HG03139 (cell line): ENCODE results near the gene NTNG1.

Experiments
- ATAC-seq: cut with Tn5 transposase; IDR thresholded peaks from one replicate; pipeline ENCODE4 v1.9.1; 2021; ENCODE audit not compliant: unreplicated experiment

The NTNG1 gene

DNA sequence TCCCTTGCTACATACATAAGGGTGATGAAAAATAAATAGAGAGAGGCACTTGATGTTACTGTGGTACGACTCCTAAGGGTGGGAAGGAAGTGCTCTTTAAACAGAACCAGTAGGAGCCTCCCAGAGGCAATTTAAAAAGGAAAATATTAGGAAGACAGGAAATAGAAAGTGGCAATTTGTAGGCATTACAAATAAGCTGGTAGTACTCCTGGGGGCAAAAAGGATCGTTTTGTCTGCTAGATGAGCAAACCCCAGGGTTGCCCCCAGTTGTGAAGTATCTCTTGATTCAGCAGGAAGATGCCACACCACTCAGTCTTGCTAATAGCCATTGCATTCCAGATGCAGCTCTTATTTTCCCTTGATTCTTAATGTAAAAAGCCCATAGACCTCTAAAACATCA lies 303.0 kb downstream of the NTNG1 start:
- ATAC-seq, result no peak

DNA sequence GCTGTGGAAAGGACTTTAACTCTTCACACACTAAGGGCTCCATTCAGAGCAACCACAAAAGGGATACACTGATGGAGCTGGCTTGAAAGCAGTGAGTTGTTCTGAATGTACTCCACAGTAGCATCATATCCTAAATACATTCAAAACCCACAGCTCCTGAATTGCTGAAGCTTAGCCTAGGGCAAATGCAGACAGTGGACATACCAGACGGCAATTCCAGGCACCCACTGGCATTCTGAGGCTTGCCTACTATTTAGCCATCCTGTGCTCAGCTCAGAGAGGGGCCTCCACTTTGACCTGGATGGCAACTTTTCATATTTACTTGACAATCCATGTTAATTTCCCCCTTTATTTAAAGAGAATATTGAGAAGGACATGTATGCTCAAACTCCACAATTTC lies 303.5 kb downstream of the NTNG1 start:
- ATAC-seq, result no peak

DNA sequence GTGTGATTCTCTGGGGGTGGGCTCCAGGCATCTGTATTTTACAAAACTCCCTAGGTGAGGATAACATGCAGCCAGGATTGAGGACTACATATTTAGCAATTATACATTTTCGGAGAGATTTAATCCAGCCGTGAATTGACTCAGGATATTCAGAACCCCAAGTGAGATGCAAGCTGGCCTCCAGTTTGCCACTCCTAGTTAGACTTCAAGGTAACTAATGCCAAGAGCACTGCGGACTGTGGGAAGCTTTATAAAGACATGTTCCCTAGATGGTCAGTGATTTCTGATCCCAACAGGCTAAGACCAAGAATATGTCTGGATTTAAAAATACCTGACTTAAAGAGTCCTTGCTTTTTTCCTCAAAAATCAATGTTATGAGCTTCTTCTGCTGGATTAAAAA lies 308.5 kb downstream of the NTNG1 start:
- ATAC-seq, result no peak

DNA sequence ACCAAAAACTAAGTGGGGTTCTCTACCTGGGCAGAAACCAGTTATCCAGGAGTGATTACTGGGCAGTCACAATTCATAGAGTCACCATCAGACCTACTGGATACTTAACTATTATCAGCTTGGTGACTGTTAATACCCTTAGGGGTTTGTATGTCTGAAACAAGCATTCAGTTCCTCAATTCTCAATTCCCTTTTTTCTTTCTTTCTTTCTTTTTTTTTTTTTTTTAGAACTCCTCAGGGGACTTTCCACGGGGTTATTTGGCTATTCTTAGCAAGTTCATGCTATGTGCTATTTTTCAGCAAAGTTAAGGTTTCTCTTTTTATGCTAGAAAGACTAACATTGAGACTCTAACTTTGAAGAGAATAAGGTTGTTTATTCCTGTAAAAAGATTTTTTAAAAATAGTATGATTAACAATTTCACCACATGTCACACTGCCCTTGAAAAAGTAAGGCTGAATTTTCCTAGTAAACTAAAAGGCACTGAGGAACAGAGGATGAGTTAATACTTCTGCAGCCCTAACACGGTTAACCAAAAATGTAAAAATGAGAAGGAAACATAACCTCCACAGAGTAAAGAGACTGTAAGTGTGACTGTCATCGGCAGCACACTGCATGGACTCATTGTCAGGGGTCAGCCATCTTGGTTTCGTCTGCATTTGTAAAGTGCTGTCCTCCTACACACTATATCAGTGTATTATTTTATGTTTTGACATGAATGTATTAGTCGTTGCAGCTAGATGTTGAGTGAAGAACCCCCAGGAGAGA lies 310.2 kb downstream of the NTNG1 start:
- peak; percentile 70 for ATAC-seq

DNA sequence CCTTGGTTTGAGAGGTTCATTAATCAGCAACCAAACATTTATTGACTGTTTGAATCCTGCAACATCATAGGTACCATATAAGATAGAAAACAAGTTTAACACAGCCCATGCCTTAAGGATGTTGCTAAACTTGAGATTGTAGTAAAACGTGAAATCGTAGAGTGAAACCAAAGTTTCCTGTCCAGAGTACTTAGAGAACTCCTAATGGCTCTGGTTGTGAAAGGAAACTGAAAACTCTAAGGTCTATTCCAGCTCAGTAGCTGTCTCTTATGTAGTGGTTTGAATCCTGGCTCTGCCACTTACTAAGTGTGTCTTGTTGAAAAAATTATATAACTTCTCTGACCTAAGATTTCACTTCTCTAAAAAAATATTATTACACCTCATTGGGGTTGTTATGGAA lies 310.9 kb downstream of the NTNG1 start:
- peak; percentile 45 for ATAC-seq

DNA sequence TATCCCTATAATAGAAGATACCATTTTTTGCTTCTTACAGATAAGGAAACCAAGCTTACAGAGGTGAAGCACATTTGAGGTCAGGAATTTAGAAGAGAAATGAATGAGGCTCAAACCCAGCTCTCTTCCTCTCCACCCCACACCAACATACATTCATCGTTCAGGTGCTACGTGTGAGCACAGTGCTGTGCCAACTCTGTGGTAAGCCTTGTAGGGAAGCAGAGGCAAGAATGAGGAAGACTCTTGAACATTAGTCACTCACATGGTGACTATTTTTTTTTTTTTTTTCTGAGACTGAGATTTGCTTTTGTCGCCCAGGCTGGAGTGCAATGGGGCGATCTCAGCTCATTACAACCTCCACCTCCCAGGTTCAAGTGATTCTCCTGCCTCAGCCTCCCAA lies 314.0 kb downstream of the NTNG1 start:
- no peak for ATAC-seq

DNA sequence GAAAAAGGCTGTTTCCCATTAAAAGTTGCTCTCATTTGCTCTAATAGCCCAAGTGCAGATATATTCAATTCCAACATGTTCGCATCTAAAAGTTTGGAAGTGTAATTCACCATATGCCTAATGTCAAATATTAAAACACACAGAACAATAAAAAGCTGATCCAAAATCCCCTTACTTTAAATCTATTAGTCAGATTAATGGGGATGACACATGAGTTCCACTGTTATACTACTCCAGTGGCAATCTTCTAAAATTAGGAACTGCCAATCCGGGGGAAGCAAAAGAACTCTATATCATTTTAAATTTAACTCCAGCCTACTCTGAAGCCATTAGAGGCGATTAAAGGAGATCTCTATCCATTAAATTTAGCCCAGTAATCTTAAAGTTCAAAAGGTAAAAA lies 317.1 kb downstream of the NTNG1 start:
- no peak for ATAC-seq

DNA sequence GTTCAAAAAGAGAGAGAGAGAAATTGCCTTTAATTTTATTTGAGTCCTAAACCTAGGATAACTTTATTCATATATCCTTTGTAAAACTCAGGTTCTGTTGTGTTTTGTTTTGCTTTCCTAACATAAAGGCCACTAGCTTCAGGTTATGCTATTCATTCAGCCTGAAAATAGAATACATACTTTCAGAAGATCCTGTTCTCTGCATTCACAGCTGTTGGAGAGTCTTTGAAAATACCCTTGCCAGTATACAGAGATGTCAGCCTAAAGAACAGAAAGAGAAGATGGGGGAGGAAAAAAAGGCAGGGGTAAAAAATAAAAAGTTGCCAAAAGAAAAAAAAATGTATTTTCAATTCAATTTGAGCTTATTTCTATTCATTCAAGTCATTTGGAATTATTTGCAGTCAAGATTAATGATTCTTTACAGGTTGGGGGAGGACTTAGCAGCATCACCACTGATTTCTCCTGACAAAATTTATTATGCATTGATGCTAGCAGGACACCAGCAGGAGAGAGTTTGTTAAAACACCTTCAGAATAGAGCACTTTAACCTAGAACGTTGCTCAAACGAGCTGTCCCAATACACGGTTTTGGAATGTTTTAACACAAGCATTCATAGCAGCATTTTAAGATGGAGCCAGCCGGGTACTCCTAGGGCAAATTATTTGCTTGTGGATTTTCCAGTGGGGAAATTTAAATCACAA lies 318.5 kb downstream of the NTNG1 start:
- ATAC-seq, result no peak

DNA sequence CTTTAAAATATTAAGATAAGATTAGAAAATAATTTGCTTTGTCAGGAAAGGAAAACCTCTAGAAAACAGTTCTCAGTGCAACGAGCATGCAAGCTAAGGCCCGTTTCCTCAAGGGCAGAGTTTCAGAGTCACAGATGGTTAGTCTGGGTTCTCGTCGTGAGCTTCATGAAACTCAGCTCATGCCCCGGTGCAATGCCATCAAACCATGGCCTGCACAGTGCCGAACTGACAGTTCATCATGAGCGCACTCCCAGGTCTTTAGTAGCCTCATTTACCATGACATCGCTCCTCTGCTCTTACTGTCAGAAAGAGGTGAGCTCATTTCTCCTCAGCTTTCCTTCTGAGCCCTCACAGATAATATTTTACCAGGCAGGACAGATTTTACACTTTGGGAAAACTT lies 319.2 kb downstream of the NTNG1 start:
- ATAC-seq, result peak; percentile 69

DNA sequence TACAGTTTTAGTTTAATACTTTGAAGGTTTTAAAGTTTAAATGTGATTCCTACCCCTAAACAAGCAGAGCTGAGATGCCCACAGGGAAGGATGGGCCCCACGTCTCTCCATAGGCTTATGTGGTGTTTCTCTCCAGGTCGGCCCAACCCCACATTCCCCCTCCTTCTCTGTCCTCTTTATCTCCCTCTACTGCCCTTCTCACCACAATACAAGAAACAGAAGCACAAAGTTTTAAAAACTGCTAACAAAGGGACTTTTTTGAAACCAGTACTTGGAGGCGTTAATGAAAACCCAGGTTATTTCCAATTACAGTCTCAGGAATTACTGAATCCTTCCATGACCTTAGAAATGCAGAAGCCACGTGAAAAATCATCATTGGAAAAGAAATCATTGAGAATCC lies 324.0 kb downstream of the NTNG1 start:
- no peak for ATAC-seq

DNA sequence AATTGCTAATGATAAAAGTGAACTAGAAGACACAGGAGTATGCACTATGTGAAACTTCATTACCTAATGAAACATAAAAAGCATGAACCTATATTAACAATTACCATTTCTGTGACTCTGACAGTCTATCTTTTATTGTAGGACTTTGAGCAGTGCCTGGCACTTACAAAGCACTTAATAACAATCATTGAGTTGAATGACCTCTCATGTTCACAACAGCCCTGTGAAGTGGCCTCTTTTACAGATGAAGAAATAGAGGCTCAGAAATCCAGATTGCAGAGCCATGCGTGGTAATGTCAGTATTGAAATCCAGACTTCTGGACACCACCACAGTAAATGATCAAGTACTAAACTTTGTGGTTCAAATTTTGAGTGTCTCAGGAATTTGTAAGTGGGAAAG lies 326.4 kb downstream of the NTNG1 start:
- no peak for ATAC-seq

DNA sequence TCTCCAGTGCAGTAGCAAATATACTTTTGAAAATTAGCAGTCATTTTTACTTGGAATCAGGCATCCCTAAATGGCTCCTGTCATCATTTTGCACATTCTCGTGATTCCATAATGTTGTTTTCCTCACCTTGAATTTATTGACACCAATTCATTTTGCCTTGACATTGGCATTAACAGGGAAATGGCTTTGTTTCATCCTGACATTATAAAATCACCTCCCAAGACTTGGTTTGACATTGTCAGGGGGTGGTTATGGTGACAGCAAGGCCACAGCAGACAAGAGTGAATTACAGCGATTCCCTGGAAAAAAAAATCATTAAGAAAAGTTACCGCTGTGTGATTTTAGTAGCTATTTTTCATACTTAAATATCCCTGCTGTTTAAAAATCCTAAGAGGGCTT lies 327.0 kb downstream of the NTNG1 start:
- ATAC-seq, result no peak

DNA sequence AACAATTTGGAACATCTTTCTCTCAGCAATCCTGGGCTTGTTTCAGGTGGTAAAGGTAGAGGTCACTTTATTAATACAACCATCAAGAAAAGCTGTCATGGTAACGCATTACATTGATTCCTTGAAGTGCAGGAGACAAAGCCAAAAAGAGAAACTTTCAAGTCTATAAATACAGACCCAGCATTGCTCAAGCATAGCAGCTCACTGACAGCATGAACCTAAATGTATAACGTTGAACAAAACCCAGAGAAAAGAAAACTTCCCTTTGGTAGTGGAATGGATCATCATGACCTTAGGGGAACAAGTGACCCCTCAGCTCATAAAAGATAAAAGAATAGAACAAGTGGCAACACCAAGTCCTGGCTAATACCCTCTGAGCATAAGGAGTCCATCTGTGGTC lies 332.2 kb downstream of the NTNG1 start:
- ATAC-seq, result no peak

DNA sequence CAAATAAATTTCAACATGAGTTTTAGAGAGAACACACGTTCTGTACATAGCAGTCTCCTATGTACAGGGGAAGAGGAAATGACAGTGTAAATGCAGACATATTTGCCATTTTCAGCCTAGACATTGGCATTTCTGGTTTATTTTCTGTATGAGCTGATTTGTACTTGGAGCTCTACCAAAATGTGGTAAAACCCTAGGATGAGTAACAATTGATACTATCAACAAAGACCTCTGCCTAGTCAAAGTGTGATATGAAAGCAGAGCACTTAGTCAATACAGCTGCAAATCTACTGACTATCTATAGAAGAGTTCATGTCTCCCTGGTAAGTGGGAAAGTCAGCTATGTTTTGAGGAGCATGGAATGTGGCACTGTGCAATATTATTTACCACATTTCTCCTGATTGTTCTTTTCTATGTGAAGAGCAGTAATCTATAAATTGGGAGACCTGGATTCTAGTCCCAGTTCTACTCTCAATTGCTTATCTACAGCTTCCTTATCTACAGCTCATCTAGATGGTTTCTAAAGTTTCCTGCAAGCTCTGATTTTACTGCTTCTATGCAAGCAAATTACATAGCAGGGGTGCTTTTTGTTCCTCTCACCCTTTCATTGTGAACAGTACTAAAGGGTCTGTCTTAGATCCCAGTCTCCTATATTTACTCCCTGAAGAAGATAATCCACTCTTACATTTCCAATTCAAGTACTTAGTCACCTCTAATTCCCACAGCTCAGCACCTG lies 334.2 kb downstream of the NTNG1 start:
- ATAC-seq, result peak; percentile 41

DNA sequence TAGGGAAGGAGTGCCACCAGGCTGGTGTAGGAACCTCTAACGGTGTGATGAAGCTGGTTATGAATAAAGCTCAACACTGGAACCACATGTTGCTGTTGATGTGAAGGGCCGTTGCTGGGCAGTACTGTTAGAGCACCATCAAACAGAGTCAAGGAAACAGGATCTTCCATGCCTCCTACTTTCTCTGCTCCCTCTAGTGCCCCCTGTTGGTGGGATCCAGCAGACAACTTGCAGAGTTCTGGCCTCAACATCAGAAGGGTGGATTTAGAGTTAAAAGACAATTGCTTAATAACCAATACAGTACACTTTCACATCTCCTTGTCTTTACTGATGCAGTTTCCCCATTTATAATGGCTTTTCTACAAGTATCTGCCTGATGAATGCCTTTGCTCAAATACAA lies 336.4 kb downstream of the NTNG1 start:
- ATAC-seq, result no peak

DNA sequence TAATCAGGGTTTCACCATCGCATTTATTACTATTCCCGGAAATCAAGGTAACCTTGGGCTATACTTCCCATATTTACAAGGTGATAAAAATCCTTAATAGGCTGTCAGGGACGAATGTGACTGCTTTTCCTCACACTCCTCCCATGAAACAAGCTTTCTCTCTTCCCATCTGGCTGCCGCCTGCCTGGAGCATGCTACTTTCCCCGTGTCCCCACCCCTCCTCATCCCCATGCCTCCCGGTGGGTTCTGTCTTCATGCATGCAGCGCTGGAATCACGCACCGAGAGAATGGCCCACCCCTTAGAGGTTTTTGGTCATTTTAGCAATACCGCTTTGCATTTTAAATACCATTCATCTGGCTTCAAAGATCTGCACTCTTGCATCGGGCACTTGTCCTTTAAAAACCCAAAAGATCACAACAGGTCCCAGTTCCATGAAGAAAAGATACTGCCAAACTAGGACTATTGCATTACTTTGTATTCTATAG lies 339.1 kb downstream of the NTNG1 start:
- ATAC-seq, result no peak

DNA sequence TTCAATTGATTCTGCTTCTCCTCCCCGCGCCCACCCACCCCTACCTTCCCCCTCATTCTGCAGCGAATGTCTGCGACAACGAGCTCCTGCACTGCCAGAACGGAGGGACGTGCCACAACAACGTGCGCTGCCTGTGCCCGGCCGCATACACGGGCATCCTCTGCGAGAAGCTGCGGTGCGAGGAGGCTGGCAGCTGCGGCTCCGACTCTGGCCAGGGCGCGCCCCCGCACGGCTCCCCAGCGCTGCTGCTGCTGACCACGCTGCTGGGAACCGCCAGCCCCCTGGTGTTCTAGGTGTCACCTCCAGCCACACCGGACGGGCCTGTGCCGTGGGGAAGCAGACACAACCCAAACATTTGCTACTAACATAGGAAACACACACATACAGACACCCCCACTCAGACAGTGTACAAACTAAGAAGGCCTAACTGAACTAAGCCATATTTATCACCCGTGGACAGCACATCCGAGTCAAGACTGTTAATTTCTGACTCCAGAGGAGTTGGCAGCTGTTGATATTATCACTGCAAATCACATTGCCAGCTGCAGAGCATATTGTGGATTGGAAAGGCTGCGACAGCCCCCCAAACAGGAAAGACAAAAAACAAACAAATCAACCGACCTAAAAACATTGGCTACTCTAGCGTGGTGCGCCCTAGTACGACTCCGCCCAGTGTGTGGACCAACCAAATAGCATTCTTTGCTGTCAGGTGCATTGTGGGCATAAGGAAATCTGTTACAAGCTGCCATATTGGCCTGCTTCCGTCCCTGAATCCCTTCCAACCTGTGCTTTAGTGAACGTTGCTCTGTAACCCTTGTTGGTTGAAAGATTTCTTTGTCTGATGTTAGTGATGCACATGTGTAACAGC lies 339.9 kb downstream of the NTNG1 start:
- peak; percentile 66 for ATAC-seq

DNA sequence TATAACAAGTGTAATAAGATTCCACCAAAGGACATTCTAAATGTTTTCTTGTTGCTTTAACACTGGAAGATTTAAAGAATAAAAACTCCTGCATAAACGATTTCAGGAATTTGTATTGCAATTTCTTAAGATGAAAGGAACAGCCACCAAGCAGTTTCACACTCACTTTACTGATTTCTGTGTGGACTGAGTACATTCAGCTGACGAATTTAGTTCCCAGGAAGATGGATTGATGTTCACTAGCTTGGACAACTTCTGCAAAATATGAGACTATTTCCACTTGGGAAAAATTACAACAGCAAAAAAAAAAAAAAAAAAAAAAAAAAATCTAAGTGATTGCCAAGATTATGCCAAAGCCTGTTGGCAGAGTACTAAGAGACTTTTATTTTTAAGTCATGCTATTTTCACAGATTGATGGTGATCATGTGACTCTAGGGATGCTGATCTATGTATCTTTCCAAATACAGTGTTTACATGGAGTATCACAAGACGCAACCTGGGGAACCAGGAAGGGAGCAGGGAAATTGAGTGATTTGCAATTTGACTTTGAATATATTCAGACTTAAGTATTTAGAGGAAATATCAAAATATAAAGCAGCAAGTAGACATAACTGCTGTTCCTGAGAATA lies 341.0 kb downstream of the NTNG1 start:
- ATAC-seq, result no peak

DNA sequence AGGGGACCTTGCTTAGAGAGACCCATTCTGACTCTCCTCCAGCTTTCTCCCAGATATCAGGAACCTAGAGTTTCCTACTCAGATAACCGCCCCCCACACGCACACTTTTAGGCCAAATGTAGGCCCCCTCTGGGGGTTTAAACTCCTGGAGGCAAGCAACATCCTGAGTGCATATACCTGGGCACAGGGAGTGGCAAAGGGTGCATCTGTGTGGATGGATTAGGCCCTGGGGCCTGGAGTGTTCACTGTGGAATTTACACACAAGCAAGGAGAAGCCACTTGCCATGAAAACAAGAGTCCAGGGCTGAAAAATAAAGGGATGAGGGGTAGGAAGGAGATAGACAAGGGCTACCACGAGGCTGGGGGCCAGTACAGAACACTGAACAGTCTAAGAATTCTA lies 343.1 kb downstream of the NTNG1 start:
- no peak for ATAC-seq

DNA sequence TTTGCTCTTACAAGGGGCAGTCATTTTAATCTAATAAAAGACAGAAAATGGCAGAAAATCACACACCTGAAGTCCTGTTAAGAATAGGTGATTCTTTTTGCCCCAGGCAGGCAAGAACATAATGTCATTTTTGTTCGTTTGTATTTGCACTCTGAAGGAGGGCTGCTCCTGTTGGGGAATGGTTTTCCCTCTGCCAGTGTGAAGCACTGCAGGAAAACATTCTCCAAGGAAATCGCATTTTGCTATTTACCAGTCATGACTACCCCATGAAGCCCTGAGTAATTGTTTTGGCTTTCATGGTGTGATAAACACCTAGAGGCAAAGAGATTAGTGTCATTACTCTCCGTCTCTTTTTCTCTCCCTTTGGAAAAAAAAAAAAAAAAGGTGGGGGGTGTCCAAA lies 345.5 kb downstream of the NTNG1 start:
- ATAC-seq, result no peak

DNA sequence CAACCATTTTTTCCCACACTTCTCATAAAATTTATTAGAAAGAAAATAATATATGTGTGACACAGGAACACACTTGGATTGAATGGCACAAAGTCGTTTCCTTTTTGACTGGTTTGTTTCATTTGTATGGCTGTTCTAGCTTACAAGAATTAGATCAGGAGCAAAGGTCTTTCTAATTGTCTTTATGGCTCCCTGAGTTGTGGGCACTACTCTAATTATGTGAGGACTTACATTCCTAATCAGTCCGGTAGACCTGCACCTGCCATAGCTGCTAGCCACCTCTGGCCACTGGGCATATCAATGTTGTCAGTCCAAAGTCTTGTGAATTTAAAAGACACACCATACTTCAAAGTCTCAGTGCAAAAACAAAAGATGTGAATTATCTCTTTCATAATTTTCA lies 346.7 kb downstream of the NTNG1 start:
- ATAC-seq, result no peak
